GM12801 (cell line): ENCODE results near the gene SARDH.

Source experiments
- TF ChIP-seq, protein P1 (sequence below): IDR thresholded peaks from one replicate; pipeline ENCODE4 v1.5.1; 2011; ENCODE audit warnings: control low read depth; ENCODE audit not compliant: insufficient read length; ENCODE audit errors: extremely low read depth

Gene SARDH

DNA sequence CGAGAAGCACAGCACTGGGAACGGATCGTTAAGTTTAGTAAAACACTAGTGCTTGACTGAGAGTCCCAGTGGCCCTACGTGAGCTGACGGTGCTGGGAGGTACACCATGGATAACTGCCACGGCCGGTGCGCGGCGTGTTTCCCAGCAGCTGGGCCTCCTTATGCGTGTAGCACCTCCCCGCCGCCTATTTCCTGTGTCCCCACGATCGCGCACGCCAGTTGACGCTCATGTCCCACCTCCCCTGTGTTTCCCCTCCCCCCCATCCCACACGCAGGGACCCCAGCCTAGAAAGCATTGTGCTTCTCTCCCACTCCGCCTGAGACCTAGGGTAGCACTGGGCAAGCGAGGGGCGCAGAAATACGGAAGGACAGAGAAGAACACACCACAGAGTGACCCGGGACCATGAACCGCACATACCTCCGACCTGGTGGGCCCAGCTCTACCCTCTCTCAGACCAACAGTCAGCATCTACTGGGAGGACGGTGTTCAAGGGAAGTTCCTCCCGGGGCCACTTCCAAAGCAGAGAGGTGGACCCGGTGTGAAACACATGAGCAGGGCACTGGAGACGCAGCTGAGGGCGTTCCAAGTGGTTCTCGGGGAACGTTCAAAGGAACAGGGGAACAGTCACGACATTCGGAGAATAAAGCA, 56.4 kb downstream of the SARDH start:
- TF ChIP-seq, protein P1, sequence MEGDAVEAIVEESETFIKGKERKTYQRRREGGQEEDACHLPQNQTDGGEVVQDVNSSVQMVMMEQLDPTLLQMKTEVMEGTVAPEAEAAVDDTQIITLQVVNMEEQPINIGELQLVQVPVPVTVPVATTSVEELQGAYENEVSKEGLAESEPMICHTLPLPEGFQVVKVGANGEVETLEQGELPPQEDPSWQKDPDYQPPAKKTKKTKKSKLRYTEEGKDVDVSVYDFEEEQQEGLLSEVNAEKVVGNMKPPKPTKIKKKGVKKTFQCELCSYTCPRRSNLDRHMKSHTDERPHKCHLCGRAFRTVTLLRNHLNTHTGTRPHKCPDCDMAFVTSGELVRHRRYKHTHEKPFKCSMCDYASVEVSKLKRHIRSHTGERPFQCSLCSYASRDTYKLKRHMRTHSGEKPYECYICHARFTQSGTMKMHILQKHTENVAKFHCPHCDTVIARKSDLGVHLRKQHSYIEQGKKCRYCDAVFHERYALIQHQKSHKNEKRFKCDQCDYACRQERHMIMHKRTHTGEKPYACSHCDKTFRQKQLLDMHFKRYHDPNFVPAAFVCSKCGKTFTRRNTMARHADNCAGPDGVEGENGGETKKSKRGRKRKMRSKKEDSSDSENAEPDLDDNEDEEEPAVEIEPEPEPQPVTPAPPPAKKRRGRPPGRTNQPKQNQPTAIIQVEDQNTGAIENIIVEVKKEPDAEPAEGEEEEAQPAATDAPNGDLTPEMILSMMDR: no peak

DNA sequence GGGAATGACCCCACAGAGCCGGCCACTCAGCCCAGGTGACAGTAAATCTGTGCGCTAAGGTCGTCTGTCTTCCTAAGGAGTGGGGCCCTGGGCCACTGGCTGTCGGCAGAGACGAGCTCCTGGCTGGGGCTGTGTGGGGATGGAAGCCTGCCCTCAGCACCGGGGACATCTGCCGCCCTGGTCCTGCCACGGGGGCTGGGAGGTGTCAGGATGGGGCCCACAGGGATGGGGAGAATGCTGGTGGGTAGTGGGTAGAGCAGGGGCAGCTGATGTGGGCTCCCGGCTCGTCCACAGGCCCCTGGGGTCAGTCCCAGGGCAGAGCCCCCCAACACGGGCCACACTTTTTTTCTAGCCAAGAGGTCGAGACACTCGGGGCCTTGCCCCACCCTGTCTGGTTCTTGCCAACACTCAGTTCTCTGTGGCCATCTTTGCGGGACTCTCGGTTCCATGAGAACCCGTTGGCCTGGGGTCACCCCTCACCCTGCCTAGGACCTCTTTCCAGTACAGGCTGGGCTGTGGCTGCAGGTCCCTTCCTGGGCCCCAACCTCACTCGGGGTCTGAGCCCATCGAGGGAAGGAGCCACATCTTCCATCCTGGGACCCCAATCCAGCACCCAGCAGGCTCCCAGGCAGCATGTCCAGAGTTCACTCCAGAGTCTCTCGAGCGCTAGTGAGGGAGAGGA, 57.0 kb downstream of the SARDH start:
- TF ChIP-seq, protein P1: no peak

DNA sequence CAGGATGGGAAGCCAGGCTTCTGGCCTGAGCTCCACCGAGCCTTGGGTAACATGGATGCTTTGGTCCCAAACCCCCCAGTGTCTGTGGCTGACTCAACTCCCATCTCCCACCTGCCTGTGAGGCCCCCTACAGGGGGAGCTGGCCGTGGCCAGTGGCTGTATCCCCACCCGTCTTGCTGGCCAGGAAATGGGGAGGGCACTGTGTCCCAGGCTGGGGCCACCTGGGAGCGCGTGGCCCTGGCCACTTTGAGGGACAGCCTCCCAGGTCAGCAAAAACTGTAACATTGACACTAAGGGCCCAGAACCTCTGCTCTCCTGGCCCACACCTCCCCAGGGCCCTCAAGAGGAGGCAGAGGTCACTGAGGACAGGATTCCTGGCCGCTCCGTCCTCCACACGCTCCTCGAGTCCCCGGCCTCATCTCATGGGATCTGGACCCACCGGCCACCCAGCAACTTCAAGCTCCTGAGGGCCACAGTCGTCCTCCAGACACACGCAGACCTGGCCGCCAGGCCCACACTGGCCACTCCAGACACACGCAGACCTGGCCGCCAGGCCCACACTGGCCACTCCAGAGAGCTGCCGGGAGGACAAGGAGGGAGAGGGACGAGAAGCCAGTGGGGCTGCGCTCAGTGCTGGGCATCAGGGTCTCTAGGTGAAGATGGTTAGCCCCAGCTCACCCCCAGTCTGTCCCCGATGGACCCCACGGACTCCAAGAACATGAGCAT, 57.7 kb downstream of the SARDH start:
- TF ChIP-seq, protein P1: no peak

DNA sequence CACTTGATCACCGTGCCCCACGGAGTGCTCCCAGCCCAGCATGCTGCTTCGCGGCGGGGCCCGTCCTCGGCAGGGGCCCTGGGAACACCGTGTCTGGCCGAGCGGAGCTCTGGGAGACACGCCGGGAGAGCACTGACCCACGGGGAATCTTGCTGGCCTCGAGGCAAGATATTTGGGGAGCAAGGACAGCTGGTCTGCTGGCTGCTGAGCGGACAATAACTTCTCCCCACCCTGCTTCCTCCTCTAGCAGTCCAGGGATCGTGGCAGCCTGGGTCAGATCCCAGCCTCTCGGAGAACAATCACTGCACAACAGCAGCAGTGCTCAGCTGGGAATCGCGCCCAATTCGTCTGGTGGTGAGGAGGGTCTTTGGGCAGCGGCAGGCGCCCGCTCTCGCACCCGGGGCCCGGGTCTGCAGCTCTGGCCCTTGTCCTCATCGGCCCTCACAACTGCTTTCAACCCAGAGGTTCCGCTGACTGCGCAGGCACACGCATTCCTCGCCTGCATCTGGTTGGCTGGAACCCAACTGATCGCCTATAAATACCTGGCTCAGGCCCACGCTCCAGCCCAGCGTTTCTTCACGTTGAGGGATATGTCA, 58.6 kb downstream of the SARDH start:
- TF ChIP-seq, protein P1: no peak

DNA sequence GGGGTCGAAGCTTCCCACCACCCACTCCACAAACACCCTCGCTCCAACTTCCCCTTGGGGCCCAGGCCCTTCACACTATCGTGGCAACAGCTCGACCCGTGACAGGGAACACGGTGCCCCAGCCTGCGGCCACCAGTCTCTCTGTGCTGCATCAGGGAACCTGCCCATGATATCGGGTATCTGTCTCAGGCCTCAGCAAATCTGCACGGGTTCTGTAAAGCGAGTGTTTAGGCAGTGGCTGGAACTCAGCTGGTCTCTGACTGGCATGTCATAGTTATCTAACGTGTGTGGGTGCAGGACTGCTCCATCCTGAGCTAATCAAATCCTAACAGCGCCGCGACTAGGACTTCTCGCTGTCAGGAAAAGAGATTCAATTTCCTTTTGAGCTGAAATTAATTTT, 59.1 kb downstream of the SARDH start:
- TF ChIP-seq, protein P1: no peak

DNA sequence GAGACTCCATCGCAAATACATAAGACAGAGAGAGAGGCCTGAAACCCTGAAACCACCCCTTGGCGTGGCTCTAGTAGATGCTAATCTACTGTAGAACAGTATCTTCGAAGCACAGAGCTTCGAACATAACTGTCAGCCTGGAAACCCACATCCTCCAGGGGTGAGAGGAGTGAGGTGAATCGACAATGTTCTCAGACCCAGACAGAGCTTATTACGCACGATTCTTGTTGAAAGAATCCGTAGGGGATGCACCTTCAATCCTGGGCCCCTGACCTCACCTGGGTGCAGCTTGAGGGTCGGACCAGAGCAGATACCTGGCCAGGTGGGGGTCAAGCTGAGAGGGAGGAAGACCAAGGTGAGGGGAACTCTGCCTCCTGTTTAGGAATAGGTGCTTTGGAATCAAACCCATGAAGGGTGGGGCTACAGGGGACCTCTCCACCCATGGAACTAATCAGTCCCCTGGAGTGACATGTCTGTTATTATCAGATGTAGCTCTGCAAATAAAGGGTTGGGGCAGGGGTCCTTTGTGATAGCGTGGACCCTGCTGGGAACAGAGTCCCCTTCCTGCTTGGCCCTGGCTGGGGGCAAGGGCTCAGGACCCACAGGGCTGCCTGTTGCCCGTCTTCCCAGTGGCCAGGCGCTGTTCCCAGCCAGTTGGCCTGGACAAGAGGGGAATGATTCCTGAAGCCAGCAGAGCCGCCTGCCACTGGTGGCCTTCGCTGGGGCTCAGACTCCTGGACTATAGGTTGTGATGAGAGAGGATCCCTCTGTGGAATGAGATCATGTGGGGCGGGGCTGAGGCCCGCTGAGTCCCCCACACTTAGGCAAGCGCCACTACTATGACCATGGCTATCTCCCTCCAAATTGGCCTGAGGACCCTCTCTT, 60.8 kb downstream of the SARDH start:
- TF ChIP-seq, protein P1: no peak

DNA sequence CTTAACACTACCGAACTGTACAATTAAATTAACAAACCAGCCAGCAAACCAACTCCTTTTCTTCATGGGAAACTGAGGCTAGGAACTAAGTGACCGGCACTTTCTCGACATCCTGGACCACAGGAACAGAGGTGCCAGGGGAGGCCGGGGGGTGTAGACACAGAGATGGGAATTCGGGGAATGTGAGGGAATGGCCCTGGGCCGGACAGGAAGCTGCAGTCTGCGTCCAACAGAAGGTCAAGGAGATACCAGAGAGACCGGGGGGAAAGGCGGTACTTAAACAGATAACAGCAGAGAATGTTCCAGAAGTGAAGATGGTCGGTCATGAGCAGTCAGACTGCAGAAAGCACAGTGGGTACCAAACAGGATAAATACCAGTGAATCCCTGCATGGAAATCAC, 61.7 kb downstream of the SARDH start:
- TF ChIP-seq, protein P1: no peak
